ENCODE measurements around the gene RAB28. TPM values are rescaled to one million over a fixed set of nuclear protein-coding genes. Genes with fewer than 3 reads are reported as not detected.

RAB28 gene
- total RNA-seq, 1 donor from 2014 or later, result 18.8 TPM

DNA sequence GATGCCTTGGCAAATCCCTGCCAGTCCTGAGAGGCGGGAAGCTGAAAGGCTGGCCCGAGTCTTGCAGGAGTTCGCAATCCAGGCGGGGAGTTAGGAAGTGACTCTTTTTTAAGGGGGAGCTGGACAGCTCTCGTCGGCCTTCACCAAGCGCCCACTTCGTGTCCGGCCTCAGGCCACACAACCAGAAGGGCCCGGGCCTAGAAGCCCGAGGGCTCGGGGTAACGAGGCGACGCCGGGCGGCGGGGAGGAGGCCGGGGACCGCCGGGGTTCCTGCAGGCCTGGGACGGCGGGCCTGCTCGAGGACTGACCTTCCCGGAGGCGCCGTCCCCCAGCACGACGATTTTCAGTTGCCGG lies 395 bp downstream of the RAB28 start:
- H3K27ac ChIP-seq (ENCODE audit: low read depth, low read length), result peak overlapping the region; percentile 87
- no peaks in the 10 kb centered on the region for H3K27me3 ChIP-seq (ENCODE audit: control insufficient read depth in 3 of 3, insufficient read depth in 3 of 3, low read length in 3 of 3)
- H3K4me3 ChIP-seq (ENCODE audit: low read length in 3 of 3), result peak overlapping the region; percentile 78 to 87 (median 86)
- H3K9me3 ChIP-seq (ENCODE audit: control insufficient read depth in 3 of 3, low read length in 3 of 3), result no peaks in the 10 kb centered on the region
- H3K36me3 ChIP-seq (ENCODE audit: control insufficient read depth in 3 of 3, insufficient read depth in 3 of 3, low read length in 3 of 3), result no peaks in the 10 kb centered on the region
- H3K9ac ChIP-seq (ENCODE audit: low read depth in 1 of 3, low read length in 3 of 3), result peak overlapping the region; percentile 77 to 84 (median 82)
- H3K4me1 ChIP-seq (ENCODE audit: control insufficient read depth in 3 of 3, insufficient read depth in 3 of 3, low read length in 3 of 3), result peaks cover 14 to 16% (median 15%) of the 10 kb centered on the region in 3 donors

GRCh38 chr4:13483136-13483767 lies 888 bp downstream of the RAB28 start:
- H3K36me3 ChIP-seq (ENCODE audit: control insufficient read depth in 3 of 3, insufficient read depth in 3 of 3, low read length in 3 of 3), result no peaks in the 10 kb centered on the region
- peak overlapping the region; percentile 87 for H3K27ac ChIP-seq (ENCODE audit: low read depth, low read length)
- peak overlapping the region; percentile 77 to 84 (median 82) for H3K9ac ChIP-seq (ENCODE audit: low read depth in 1 of 3, low read length in 3 of 3)
- H3K27me3 ChIP-seq (ENCODE audit: control insufficient read depth in 3 of 3, insufficient read depth in 3 of 3, low read length in 3 of 3), result no peaks in the 10 kb centered on the region
- H3K9me3 ChIP-seq (ENCODE audit: control insufficient read depth in 3 of 3, low read length in 3 of 3), result no peaks in the 10 kb centered on the region
- peaks cover 14 to 16% (median 15%) of the 10 kb centered on the region in 3 donors for H3K4me1 ChIP-seq (ENCODE audit: control insufficient read depth in 3 of 3, insufficient read depth in 3 of 3, low read length in 3 of 3)
- H3K4me3 ChIP-seq (ENCODE audit: low read length in 3 of 3), result peak overlapping the region; percentile 78 to 87 (median 86)

DNA sequence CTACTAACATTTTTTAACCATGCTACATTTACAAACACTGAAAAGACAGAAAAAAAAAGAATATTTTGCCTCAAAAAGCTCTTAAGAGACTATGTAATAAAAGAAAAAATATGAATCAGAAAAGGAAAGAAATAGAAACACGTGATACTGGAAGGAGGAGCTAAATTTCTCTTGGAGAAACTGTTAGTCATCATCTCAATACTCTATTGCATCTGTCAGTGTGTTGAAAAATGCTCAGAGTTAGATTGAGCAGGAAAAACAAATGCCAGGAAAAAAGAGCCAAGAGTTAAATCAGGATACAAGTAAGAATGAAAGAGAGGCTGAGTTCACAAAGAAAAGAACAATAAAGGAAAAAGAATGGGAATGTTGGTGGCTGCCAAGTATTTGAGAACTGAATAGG lies 2.6 kb downstream of the RAB28 start:
- no peaks in the 10 kb centered on the region for H3K36me3 ChIP-seq (ENCODE audit: control insufficient read depth in 3 of 3, insufficient read depth in 3 of 3, low read length in 3 of 3)
- no peaks in the 10 kb centered on the region for H3K27me3 ChIP-seq (ENCODE audit: control insufficient read depth in 3 of 3, insufficient read depth in 3 of 3, low read length in 3 of 3)
- H3K4me1 ChIP-seq (ENCODE audit: control insufficient read depth in 3 of 3, insufficient read depth in 3 of 3, low read length in 3 of 3), result peaks cover 14 to 16% (median 15%) of the 10 kb centered on the region in 3 donors
- no peaks in the 10 kb centered on the region for H3K9me3 ChIP-seq (ENCODE audit: control insufficient read depth in 3 of 3, low read length in 3 of 3)
- H3K9ac ChIP-seq (ENCODE audit: low read depth in 1 of 3, low read length in 3 of 3), result no peak overlapping the region
- H3K4me3 ChIP-seq (ENCODE audit: low read length in 3 of 3), result no peak overlapping the region
- H3K27ac ChIP-seq (ENCODE audit: low read depth, low read length), result no peak overlapping the region

- Histone ChIP-seq H3K9ac (ENCODE audit: low read depth in 1 of 3, low read length in 3 of 3) (no peak overlapping the region), H3K4me1 (ENCODE audit: control insufficient read depth in 3 of 3, insufficient read depth in 3 of 3, low read length in 3 of 3) (peaks cover 10 to 11% (median 10%) of the 10 kb centered on the region in 3 donors), H3K9me3 (ENCODE audit: control insufficient read depth in 3 of 3, low read length in 3 of 3) (no peaks in the 10 kb centered on the region)
Measured at GRCh38 chr4:13478707-13479106, 5.4 kb downstream of the RAB28 start.

DNA sequence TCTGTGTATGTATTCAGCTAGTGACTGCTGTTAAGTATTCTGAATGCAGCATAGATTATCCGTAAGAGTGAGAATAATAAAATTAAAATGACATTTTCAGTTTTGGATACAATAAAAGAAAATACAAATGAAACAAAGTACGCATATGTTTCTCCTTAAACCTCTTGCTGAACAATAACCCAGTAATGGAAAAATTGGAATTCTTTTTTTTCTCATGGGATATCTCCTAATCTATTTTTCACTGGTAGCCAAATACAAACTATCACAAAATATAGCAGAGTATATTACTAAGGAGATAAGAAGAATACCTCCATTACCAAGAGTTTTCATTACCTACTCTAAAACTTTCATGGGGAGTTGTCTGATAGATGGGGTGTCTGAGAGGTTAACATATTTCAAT lies 6.0 kb downstream of the RAB28 start:
- no peak overlapping the region for H3K4me3 ChIP-seq (ENCODE audit: low read length in 3 of 3)
- H3K9ac ChIP-seq (ENCODE audit: low read depth in 1 of 3, low read length in 3 of 3), result no peak overlapping the region
- no peaks in the 10 kb centered on the region for H3K9me3 ChIP-seq (ENCODE audit: control insufficient read depth in 3 of 3, low read length in 3 of 3)
- H3K27ac ChIP-seq (ENCODE audit: low read depth, low read length), result no peak overlapping the region
- peaks cover 5% of the 10 kb centered on the region in 3 donors for H3K4me1 ChIP-seq (ENCODE audit: control insufficient read depth in 3 of 3, insufficient read depth in 3 of 3, low read length in 3 of 3)
- peaks cover 0 to 2% (median 0%) of the 10 kb centered on the region in 3 donors for H3K36me3 ChIP-seq (ENCODE audit: control insufficient read depth in 3 of 3, insufficient read depth in 3 of 3, low read length in 3 of 3)
- H3K27me3 ChIP-seq (ENCODE audit: control insufficient read depth in 3 of 3, insufficient read depth in 3 of 3, low read length in 3 of 3), result no peaks in the 10 kb centered on the region

More at GRCh38 chr4:13478707-13479106, 5.4 kb downstream of the RAB28 start:
- H3K36me3 ChIP-seq (ENCODE audit: control insufficient read depth in 3 of 3, insufficient read depth in 3 of 3, low read length in 3 of 3), result peaks cover 0 to 2% (median 0%) of the 10 kb centered on the region in 3 donors
- H3K4me3 ChIP-seq (ENCODE audit: low read length in 3 of 3), result no peak overlapping the region
- H3K27ac ChIP-seq (ENCODE audit: low read depth, low read length), result no peak overlapping the region
- H3K27me3 ChIP-seq (ENCODE audit: control insufficient read depth in 3 of 3, insufficient read depth in 3 of 3, low read length in 3 of 3), result no peaks in the 10 kb centered on the region

- H3K27ac ChIP-seq (ENCODE audit: low read depth, low read length), result no peak overlapping the region
Measured at GRCh38 chr4:13476915-13477314, 7.2 kb downstream of the RAB28 start.

GRCh38 chr4:13476152-13476551 lies 8.0 kb downstream of the RAB28 start:
- H3K36me3 ChIP-seq (ENCODE audit: control insufficient read depth in 3 of 3, insufficient read depth in 3 of 3, low read length in 3 of 3), result peaks cover 0 to 2% (median 0%) of the 10 kb centered on the region in 3 donors
- H3K9me3 ChIP-seq (ENCODE audit: control insufficient read depth in 3 of 3, low read length in 3 of 3), result no peaks in the 10 kb centered on the region
- H3K27me3 ChIP-seq (ENCODE audit: control insufficient read depth in 3 of 3, insufficient read depth in 3 of 3, low read length in 3 of 3), result no peaks in the 10 kb centered on the region
- no peak overlapping the region for H3K4me3 ChIP-seq (ENCODE audit: low read length in 3 of 3)
- no peaks in the 10 kb centered on the region for H3K4me1 ChIP-seq (ENCODE audit: control insufficient read depth in 3 of 3, insufficient read depth in 3 of 3, low read length in 3 of 3)
- no peak overlapping the region for H3K9ac ChIP-seq (ENCODE audit: low read depth in 1 of 3, low read length in 3 of 3)
- H3K27ac ChIP-seq (ENCODE audit: low read depth, low read length), result no peak overlapping the region

More at GRCh38 chr4:13476915-13477314, 7.2 kb downstream of the RAB28 start:
- Histone ChIP-seq H3K9ac (ENCODE audit: low read depth in 1 of 3, low read length in 3 of 3) (no peak overlapping the region), H3K4me3 (ENCODE audit: low read length in 3 of 3) (no peak overlapping the region), H3K36me3 (ENCODE audit: control insufficient read depth in 3 of 3, insufficient read depth in 3 of 3, low read length in 3 of 3) (peaks cover 0 to 2% (median 0%) of the 10 kb centered on the region in 3 donors), H3K4me1 (ENCODE audit: control insufficient read depth in 3 of 3, insufficient read depth in 3 of 3, low read length in 3 of 3) (no peaks in the 10 kb centered on the region), H3K9me3 (ENCODE audit: control insufficient read depth in 3 of 3, low read length in 3 of 3) (no peaks in the 10 kb centered on the region), H3K27me3 (ENCODE audit: control insufficient read depth in 3 of 3, insufficient read depth in 3 of 3, low read length in 3 of 3) (no peaks in the 10 kb centered on the region)

DNA sequence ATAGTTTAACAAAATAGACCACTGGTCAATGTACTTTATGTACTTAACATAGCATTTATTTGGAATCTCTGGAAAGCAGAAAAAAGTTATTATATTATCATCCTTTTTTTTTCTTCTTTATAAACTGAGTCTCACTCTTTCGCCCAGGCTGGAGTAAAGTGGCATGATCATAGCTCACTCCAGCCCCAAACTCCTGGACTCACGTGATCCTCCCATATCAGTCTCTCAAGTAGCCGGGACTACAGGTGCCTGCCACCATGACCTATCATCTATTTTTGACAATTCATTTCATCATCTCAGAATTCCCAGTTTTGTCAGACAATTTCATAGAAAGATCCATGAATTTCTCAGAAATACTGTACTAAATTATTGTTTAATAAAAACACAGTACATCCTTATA lies 12.7 kb downstream of the RAB28 start:
- H3K36me3 ChIP-seq (ENCODE audit: control insufficient read depth in 3 of 3, insufficient read depth in 3 of 3, low read length in 3 of 3), result peaks cover 0 to 2% (median 0%) of the 10 kb centered on the region in 3 donors
- H3K27ac ChIP-seq (ENCODE audit: low read depth, low read length), result no peak overlapping the region
- H3K4me1 ChIP-seq (ENCODE audit: control insufficient read depth in 3 of 3, insufficient read depth in 3 of 3, low read length in 3 of 3), result no peaks in the 10 kb centered on the region
- H3K9me3 ChIP-seq (ENCODE audit: control insufficient read depth in 3 of 3, low read length in 3 of 3), result no peaks in the 10 kb centered on the region
- H3K9ac ChIP-seq (ENCODE audit: low read depth in 1 of 3, low read length in 3 of 3), result no peak overlapping the region
- no peak overlapping the region for H3K4me3 ChIP-seq (ENCODE audit: low read length in 3 of 3)
- no peaks in the 10 kb centered on the region for H3K27me3 ChIP-seq (ENCODE audit: control insufficient read depth in 3 of 3, insufficient read depth in 3 of 3, low read length in 3 of 3)

DNA sequence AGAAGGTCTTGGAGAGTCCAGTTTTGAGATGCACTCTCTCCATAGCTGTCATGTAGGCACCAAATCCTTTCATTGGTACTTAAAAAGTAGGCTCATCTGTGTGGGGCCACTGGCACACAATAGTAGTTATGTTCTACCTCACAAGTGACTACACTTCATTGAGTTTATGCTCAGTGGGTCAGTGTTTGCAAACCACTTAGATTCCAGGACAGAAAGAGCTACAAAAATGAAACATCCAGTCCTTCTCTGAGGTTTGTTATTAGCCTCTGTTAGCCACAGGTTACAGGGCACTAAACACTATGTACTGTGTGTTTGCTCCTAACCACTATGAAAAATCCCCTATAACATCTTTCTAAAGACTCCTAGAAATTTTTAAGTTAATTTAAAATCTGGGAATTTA lies 13.8 kb downstream of the RAB28 start:
- Histone ChIP-seq H3K27ac (ENCODE audit: low read depth, low read length) (no peak overlapping the region), H3K36me3 (ENCODE audit: control insufficient read depth in 3 of 3, insufficient read depth in 3 of 3, low read length in 3 of 3) (peaks cover 0 to 2% (median 0%) of the 10 kb centered on the region in 3 donors), H3K27me3 (ENCODE audit: control insufficient read depth in 3 of 3, insufficient read depth in 3 of 3, low read length in 3 of 3) (no peaks in the 10 kb centered on the region), H3K9ac (ENCODE audit: low read depth in 1 of 3, low read length in 3 of 3) (no peak overlapping the region), H3K4me3 (ENCODE audit: low read length in 3 of 3) (no peak overlapping the region), H3K4me1 (ENCODE audit: control insufficient read depth in 3 of 3, insufficient read depth in 3 of 3, low read length in 3 of 3) (no peaks in the 10 kb centered on the region), H3K9me3 (ENCODE audit: control insufficient read depth in 3 of 3, low read length in 3 of 3) (no peaks in the 10 kb centered on the region)

GRCh38 chr4:13464973-13465372 lies 19.2 kb downstream of the RAB28 start:
- H3K4me3 ChIP-seq (ENCODE audit: low read length in 3 of 3), result no peak overlapping the region
- H3K36me3 ChIP-seq (ENCODE audit: control insufficient read depth in 3 of 3, insufficient read depth in 3 of 3, low read length in 3 of 3), result no peaks in the 10 kb centered on the region
- no peaks in the 10 kb centered on the region for H3K27me3 ChIP-seq (ENCODE audit: control insufficient read depth in 3 of 3, insufficient read depth in 3 of 3, low read length in 3 of 3)
- H3K27ac ChIP-seq (ENCODE audit: low read depth, low read length), result no peak overlapping the region
- H3K4me1 ChIP-seq (ENCODE audit: control insufficient read depth in 3 of 3, insufficient read depth in 3 of 3, low read length in 3 of 3), result no peaks in the 10 kb centered on the region
- no peaks in the 10 kb centered on the region for H3K9me3 ChIP-seq (ENCODE audit: control insufficient read depth in 3 of 3, low read length in 3 of 3)
- H3K9ac ChIP-seq (ENCODE audit: low read depth in 1 of 3, low read length in 3 of 3), result no peak overlapping the region
